K562 (cell line): ENCODE measurements around the gene PCSK5. TPM values are rescaled to one million over a fixed set of nuclear protein-coding genes. Genes with fewer than 3 reads are reported as not detected.

Source experiments
- CREB1 ChIP-seq, 2 experiments: sonication (generic) in 1 of 2; formaldehyde crosslinking in 1 of 2; IDR thresholded peaks; 2 replicates each; pipeline versions ENCODE4 v1.6.1 to v1.8.0; 2012 to 2022; ENCODE audit warnings: inconsistent platforms in 1 of 2, mild to moderate bottlenecking in 1 of 2, missing genetic modification reagents in 1 of 2, moderate library complexity in 1 of 2
- HCFC1 ChIP-seq: IDR thresholded peaks from 2 replicates; pipeline ENCODE4 v1.6.1; 2012; ENCODE audit warnings: low read depth, low read length, improper control_type of control experiment
- NCOA2 ChIP-seq, 2 experiments: fragments of 450-650 bp; IDR thresholded peaks; 2 replicates each; pipeline ENCODE4 v1.6.1; 2018; ENCODE audit warnings: mild to moderate bottlenecking in 2 of 2, moderate library complexity in 1 of 2; ENCODE audit not compliant: partially characterized antibody in 2 of 2
- NR2C2 ChIP-seq, 2 experiments: fragments of 200-800 bp in 1 of 2; sonication (Bioruptor generic) in 1 of 2; sonication (generic) in 1 of 2; formaldehyde crosslinking in 1 of 2; IDR thresholded peaks; 2 replicates each; pipeline versions ENCODE4 v1.6.1 to v1.8.0; 2016 to 2022; ENCODE audit warnings: mild to moderate bottlenecking in 1 of 2, missing compliant biosample characterization in 1 of 2, missing genetic modification characterization in 1 of 2, missing genetic modification reagents in 1 of 2
- PHF8 ChIP-seq: fragments of 200-600 bp; sonication (generic); IDR thresholded peaks from 2 replicates; pipeline ENCODE4 v1.6.1; 2012; ENCODE audit warnings: mixed run types, mild to moderate bottlenecking, inconsistent platforms, low read length, moderate library complexity, borderline replicate concordance
- RFX7 ChIP-seq: fragments of 250-450 bp; sonication (Bioruptor Pico); IDR thresholded peaks from 2 replicates; pipeline ENCODE4 v1.5.1; 2021; ENCODE audit warnings: mild to moderate bottlenecking
- SMAD4 ChIP-seq: fragments of 250-450 bp; sonication (Bioruptor Pico); conservative IDR thresholded peaks from 2 replicates; pipeline ENCODE4 v1.8.0; 2021; ENCODE audit warnings: inconsistent platforms, mild to moderate bottlenecking, moderate library complexity
- YY1 ChIP-seq, 3 experiments: IDR thresholded peaks; 2 replicates each; pipeline ENCODE4 v1.6.1; 2011; ENCODE audit warnings: low read length in 2 of 3, mild to moderate bottlenecking in 2 of 3, moderate library complexity in 2 of 3, borderline replicate concordance in 1 of 3, control low read depth in 1 of 3, low read depth in 1 of 3; ENCODE audit not compliant: insufficient read depth in 3 of 3, insufficient replicate concordance in 2 of 3, control insufficient read depth in 1 of 3, insufficient read length in 1 of 3; ENCODE audit errors: extremely low read depth in 1 of 3
- ZNF133 ChIP-seq: fragments of 250-450 bp; sonication (Bioruptor Pico); IDR thresholded peaks from 2 replicates; pipeline ENCODE4 v1.4.0; 2020; ENCODE audit warnings: mild to moderate bottlenecking
- polyA plus RNA-seq, 8 experiments: library from polyadenylated mRNA; depleted of rRNA in 4 of 8; stranded (reverse) in 5 of 8; unstranded in 3 of 8; fragments of >200 nt; fragmentation: Nextera tagmentation in 2 of 8; fragmentation: Illumina TruSeq in 1 of 8; extraction: Ambion mirVana in 2 of 8; extraction: Trizol in 1 of 8; gene quantifications; 2 replicates each; pipeline versions ENCODE4 v1.2.1 to v1.2.3, GENCODE V29; 2011 to 2014; ENCODE audit warnings: inconsistent platforms in 1 of 8, missing spikeins in 1 of 8
- total RNA-seq, 7 experiments: library from RNA; depleted of rRNA in 6 of 7; stranded (reverse); fragments of >200 nt in 6 of 7; fragmentation: Illumina TruSeq in 2 of 7; extraction: Trizol in 2 of 7; gene quantifications; 2 replicates each; pipeline versions ENCODE4 v1.2.1 to v1.2.3, GENCODE V29; 2011 to 2021; ENCODE audit warnings: low replicate concordance in 1 of 7
- TF ChIP-seq, protein P1 (sequence below), 2 experiments: fragments of 450-650 bp; formaldehyde crosslinking in 1 of 2; IDR thresholded peaks; 2 replicates each; pipeline versions ENCODE4 v1.4.0 to v1.6.1; 2014 to 2020; ENCODE audit warnings: mild to moderate bottlenecking in 2 of 2, borderline replicate concordance in 1 of 2, low read depth in 1 of 2
- TF ChIP-seq, protein P2 (sequence below): fragments of 450-650 bp; IDR thresholded peaks from 2 replicates; pipeline ENCODE4 v1.6.1; 2016; ENCODE audit warnings: borderline replicate concordance
- TF ChIP-seq, protein P3 (sequence below): fragments of 450-650 bp; formaldehyde crosslinking; IDR thresholded peaks from 2 replicates; pipeline ENCODE4 v1.4.0; 2020; ENCODE audit warnings: mild to moderate bottlenecking, moderate library complexity

The PCSK5 gene
- total and polyA plus RNA-seq, 9 of the 15 experiments (the other 6 are each of a cell fraction or from before 2014, with no cell fraction given), result not detected

DNA sequence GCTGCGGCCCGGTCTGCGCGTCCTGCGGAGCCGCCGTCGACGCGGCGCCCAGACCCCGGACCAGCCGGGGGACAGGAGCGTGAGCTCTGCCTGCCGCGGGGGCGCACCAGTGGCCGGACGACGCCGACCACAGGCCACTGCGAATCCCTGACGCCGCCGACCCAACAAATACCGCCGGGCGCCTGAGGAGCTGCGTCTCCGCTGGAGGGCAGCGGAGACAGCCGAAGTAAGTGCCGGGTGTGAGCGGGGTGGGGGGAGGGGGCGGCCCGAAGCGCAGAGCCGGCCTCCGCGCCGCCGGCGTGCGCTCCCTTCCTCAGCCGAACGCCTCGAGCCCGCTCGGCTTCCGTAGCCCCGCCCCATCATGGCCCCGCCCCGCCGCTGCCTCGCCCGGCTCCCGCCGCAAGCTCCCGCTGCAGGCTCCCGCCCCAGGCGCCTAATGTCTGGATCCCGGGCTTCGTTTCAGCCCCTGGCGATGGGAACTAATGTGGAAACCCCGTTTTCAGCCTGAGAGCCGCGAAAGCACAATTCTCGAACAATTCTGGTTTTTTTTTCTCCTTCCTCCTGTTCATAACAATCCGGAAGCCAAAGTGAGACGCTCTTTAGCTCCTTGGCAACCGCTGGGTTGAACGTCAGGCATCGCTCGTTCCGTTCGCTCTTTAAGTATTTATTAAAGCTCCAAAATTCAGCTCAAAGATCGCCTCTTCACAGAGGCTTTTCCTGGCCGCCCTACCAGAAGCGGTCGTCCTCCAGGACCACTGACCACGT, 503.9 kb downstream of the PCSK5 start, which contains the start of gene RFK (continued):
- TF ChIP-seq ZNF133 (CRISPR knock-in tag) (no peak), NCOA2 (IDR thresholded peaks at IDR 0.05; ENCODE audit: partially characterized antibody in 2 of 2) (no peak), YY1 (IDR thresholded peaks at IDR 0.05; ENCODE audit: borderline replicate concordance in 1 of 3, control insufficient read depth in 1 of 3, extremely low read depth in 1 of 3, insufficient read depth in 3 of 3, insufficient read length in 1 of 3, insufficient replicate concordance in 2 of 3, low read depth in 1 of 3, low read length in 2 of 3) (peak in 2 of 3 experiments; percentile 56 to 58), SMAD4 (CRISPR knock-in tag) (peak; percentile 57; the same call in 1 of the 2 replicates), PHF8 (peak; percentile 53; the same call in 1 of the 2 replicates), CREB1 (IDR thresholded peaks at IDR 0.05) (no peak), CREB1 (CRISPR knock-in tag; IDR thresholded peaks at IDR 0.05) (no peak), HCFC1 (0 out of 2 replicates have a peak, but pooled peaks have one; percentile 10), NR2C2 (CRISPR knock-in tag; IDR thresholded peaks at IDR 0.05) (0 out of 2 replicates have a peak, but pooled peaks have one; percentile 20), NR2C2 (tag; IDR thresholded peaks at IDR 0.05) (peak; percentile 56; the same call in 1 of the 2 replicates), RFX7 (CRISPR knock-in tag) (no peak)
- TF ChIP-seq, protein P1, sequence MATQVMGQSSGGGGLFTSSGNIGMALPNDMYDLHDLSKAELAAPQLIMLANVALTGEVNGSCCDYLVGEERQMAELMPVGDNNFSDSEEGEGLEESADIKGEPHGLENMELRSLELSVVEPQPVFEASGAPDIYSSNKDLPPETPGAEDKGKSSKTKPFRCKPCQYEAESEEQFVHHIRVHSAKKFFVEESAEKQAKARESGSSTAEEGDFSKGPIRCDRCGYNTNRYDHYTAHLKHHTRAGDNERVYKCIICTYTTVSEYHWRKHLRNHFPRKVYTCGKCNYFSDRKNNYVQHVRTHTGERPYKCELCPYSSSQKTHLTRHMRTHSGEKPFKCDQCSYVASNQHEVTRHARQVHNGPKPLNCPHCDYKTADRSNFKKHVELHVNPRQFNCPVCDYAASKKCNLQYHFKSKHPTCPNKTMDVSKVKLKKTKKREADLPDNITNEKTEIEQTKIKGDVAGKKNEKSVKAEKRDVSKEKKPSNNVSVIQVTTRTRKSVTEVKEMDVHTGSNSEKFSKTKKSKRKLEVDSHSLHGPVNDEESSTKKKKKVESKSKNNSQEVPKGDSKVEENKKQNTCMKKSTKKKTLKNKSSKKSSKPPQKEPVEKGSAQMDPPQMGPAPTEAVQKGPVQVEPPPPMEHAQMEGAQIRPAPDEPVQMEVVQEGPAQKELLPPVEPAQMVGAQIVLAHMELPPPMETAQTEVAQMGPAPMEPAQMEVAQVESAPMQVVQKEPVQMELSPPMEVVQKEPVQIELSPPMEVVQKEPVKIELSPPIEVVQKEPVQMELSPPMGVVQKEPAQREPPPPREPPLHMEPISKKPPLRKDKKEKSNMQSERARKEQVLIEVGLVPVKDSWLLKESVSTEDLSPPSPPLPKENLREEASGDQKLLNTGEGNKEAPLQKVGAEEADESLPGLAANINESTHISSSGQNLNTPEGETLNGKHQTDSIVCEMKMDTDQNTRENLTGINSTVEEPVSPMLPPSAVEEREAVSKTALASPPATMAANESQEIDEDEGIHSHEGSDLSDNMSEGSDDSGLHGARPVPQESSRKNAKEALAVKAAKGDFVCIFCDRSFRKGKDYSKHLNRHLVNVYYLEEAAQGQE (IDR thresholded peaks at IDR 0.05; ENCODE audit: borderline replicate concordance), result peak; percentile 41; the same call in 1 of the 2 replicates
- TF ChIP-seq, protein P1 (CRISPR knock-in tag; IDR thresholded peaks at IDR 0.05; ENCODE audit: low read depth), result 0 out of 2 replicates have a peak, but pooled peaks have one; percentile 27
- TF ChIP-seq, protein P2, sequence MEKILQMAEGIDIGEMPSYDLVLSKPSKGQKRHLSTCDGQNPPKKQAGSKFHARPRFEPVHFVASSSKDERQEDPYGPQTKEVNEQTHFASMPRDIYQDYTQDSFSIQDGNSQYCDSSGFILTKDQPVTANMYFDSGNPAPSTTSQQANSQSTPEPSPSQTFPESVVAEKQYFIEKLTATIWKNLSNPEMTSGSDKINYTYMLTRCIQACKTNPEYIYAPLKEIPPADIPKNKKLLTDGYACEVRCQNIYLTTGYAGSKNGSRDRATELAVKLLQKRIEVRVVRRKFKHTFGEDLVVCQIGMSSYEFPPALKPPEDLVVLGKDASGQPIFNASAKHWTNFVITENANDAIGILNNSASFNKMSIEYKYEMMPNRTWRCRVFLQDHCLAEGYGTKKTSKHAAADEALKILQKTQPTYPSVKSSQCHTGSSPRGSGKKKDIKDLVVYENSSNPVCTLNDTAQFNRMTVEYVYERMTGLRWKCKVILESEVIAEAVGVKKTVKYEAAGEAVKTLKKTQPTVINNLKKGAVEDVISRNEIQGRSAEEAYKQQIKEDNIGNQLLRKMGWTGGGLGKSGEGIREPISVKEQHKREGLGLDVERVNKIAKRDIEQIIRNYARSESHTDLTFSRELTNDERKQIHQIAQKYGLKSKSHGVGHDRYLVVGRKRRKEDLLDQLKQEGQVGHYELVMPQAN, result peak; percentile 90
- TF ChIP-seq, protein P3, sequence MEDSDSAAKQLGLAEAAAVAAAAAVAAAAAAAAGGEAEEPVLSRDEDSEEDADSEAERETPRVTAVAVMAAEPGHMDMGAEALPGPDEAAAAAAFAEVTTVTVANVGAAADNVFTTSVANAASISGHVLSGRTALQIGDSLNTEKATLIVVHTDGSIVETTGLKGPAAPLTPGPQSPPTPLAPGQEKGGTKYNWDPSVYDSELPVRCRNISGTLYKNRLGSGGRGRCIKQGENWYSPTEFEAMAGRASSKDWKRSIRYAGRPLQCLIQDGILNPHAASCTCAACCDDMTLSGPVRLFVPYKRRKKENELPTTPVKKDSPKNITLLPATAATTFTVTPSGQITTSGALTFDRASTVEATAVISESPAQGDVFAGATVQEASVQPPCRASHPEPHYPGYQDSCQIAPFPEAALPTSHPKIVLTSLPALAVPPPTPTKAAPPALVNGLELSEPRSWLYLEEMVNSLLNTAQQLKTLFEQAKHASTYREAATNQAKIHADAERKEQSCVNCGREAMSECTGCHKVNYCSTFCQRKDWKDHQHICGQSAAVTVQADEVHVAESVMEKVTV (CRISPR knock-in tag), result peak; percentile 92
